Measurements from ENCODE around the gene DDX24.

DDX24 gene

GRCh38 chr14:94113908-94114588 is 33.0 kb upstream of the DDX24 start:
- DNase-seq = no peak

GRCh38 chr14:94113490-94113889 is 32.5 kb upstream of the DDX24 start:
- DNase-seq = no peak

- no peak for DNase-seq
Observed at GRCh38 chr14:94113073-94113472, 32.1 kb upstream of the DDX24 start.

- DNase-seq = no peak
Observed at GRCh38 chr14:94112513-94113063, 31.6 kb upstream of the DDX24 start.

- no peak for DNase-seq
Observed at GRCh38 chr14:94111276-94112095, 30.5 kb upstream of the DDX24 start.

GRCh38 chr14:94110552-94111181 is 29.7 kb upstream of the DDX24 start, which contains the start of gene IFI27:
IFI27 (plus strand) TSS chr14:94110736.
- no peak for DNase-seq

- no peak for DNase-seq
Observed at GRCh38 chr14:94109915-94110250, 28.9 kb upstream of the DDX24 start.

- no peak for DNase-seq
Observed at GRCh38 chr14:94104731-94105130, 23.7 kb upstream of the DDX24 start.

- no peak for DNase-seq
Observed at GRCh38 chr14:94103554-94104150, 22.6 kb upstream of the DDX24 start.

- DNase-seq = no peak
Observed at GRCh38 chr14:94102768-94103482, 21.9 kb upstream of the DDX24 start.

- no peak for DNase-seq
Observed at GRCh38 chr14:94101748-94102147, 20.7 kb upstream of the DDX24 start.

- no peak for DNase-seq
Observed at GRCh38 chr14:94100847-94101246, 19.8 kb upstream of the DDX24 start.

- no peak for DNase-seq
Observed at GRCh38 chr14:94099006-94099405, 18.0 kb upstream of the DDX24 start.

GRCh38 chr14:94098326-94098992 is 17.5 kb upstream of the DDX24 start:
- no peak for DNase-seq

GRCh38 chr14:94097091-94097490 is 16.1 kb upstream of the DDX24 start:
- no peak for DNase-seq

GRCh38 chr14:94093418-94093817 is 12.4 kb upstream of the DDX24 start:
- DNase-seq = no peak

GRCh38 chr14:94089479-94089878 is 8.5 kb upstream of the DDX24 start:
- DNase-seq = no peak

- DNase-seq = no peak
Observed at GRCh38 chr14:94088516-94088915, 7.5 kb upstream of the DDX24 start.

GRCh38 chr14:94087891-94088290 is 6.9 kb upstream of the DDX24 start:
- DNase-seq = no peak

GRCh38 chr14:94081386-94081820 is 401 bp upstream of the DDX24 start:
- peak; percentile 31 for DNase-seq

- no peak for DNase-seq
Observed at GRCh38 chr14:94079891-94080620, 946 bp downstream of the DDX24 start.

Data from left hindlimb (tissue), 1 donor.